Erythroblast (primary cell): Measurements from ENCODE around the gene NBPF3.

Experiments used
- GATA1 ChIP-seq: IDR thresholded peaks from 2 replicates; pipeline ENCODE4 v1.6.1; 2011; ENCODE audit warnings: low read depth, mild to moderate bottlenecking, control low read depth, low read length, moderate library complexity
- POLR2A ChIP-seq: IDR thresholded peaks from 2 replicates; pipeline ENCODE4 v1.6.1; 2011; ENCODE audit warnings: mild to moderate bottlenecking, low read length

- TF ChIP-seq POLR2A (no peak), GATA1 (no peak)
Measured at GRCh38 chr1:21503706-21504377, 63.9 kb downstream of the NBPF3 start.
